ENCODE results near the gene NSMF. TPM values are rescaled to one million over a fixed set of nuclear protein-coding genes. Genes with fewer than 3 reads are reported as not detected.

The NSMF gene
- total and polyA plus RNA-seq, 2 of the 4 experiments (the other 2 are of a cell fraction): 7.7 to 40.9 TPM

DNA sequence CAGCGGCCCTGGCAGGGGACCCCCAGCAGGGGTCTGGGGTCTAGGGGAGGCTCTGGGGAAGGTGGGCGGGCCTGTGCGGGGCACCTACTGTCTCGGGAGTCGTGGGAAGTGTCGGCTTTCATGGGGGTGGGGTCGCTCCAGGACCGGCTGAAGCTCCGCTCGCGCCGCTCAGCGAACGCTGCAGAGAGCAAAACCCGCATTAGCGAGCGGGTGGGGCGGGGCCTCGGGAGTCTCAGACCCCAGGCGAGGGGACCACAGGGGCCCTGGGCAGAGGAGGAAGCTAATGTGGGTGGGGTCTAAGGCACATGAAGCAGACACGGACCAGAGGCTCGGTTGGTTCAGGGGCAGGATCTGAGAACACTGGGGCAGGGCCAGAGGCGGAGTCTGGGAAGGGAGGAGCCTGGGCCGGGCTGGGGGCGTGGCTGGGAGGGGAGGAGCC is 5.5 kb downstream of the NSMF start:
- ChIA-PET CTCF (interaction anchor here (1.1 kb wide), 1 partner anchor 8 kb away, joined by 3 read pairs; no protein-coding TSS in a partner anchor), POLR2A (ENCODE audit: unreplicated experiment) (no interaction called here)
- H3K14ac ChIP-seq (replicated peaks; ENCODE audit: low read depth, low read length): no peak overlapping the region
- no TSS peak for BruUV-seq (replicated peaks)
- H3K4me1 ChIP-seq (ENCODE audit: control insufficient read depth, insufficient read depth, low read length): peaks cover 20% of the 10 kb centered on the region
- no peak overlapping the region for H2BK15ac ChIP-seq (ENCODE audit: low read depth, low read length)
- H4K8ac ChIP-seq (ENCODE audit: low read depth in 2 of 2, low read length in 2 of 2): peak overlapping the region in 1 of 2 experiments; percentile 47; a peak in 1 of 4 replicates
- no peak overlapping the region for H4K5ac ChIP-seq (ENCODE audit: low read depth, low read length)
- H3K56ac ChIP-seq (ENCODE audit: extremely low read depth, insufficient read depth, low read length): no peak overlapping the region
- H3K36me3 ChIP-seq (ENCODE audit: control insufficient read depth, insufficient read depth, low read length): peaks cover 45% of the 10 kb centered on the region
- no peak overlapping the region for H3K27ac ChIP-seq (ENCODE audit: insufficient read depth, low read length)
- H3K9me3 ChIP-seq (ENCODE audit: control insufficient read depth, insufficient read depth, low read length): no peaks in the 10 kb centered on the region
- peak overlapping the region; percentile 21 for H3K4me2 ChIP-seq (ENCODE audit: low read depth, low read length)
- no peak for TF ChIP-seq RAD21 (IDR thresholded peaks at IDR 0.05; ENCODE audit: low read length)
- TF ChIP-seq CEBPB (IDR thresholded peaks at IDR 0.05; ENCODE audit: low read depth, low read length): no peak
- no peak for TF ChIP-seq SMC3 (IDR thresholded peaks at IDR 0.05; ENCODE audit: low read depth, low read length)
- TF ChIP-seq FOS (IDR thresholded peaks at IDR 0.05; ENCODE audit: low read depth, low read length): no peak
- TF ChIP-seq, protein P1, sequence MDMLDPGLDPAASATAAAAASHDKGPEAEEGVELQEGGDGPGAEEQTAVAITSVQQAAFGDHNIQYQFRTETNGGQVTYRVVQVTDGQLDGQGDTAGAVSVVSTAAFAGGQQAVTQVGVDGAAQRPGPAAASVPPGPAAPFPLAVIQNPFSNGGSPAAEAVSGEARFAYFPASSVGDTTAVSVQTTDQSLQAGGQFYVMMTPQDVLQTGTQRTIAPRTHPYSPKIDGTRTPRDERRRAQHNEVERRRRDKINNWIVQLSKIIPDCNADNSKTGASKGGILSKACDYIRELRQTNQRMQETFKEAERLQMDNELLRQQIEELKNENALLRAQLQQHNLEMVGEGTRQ (IDR thresholded peaks at IDR 0.05; ENCODE audit: low read depth, low read length): no peak
- no peak for TF ChIP-seq MXI1 (IDR thresholded peaks at IDR 0.05; ENCODE audit: borderline replicate concordance, low read depth, low read length)
- TF ChIP-seq MAFK (IDR thresholded peaks at IDR 0.05; ENCODE audit: low read depth, low read length): no peak
- TF ChIP-seq, protein P2, sequence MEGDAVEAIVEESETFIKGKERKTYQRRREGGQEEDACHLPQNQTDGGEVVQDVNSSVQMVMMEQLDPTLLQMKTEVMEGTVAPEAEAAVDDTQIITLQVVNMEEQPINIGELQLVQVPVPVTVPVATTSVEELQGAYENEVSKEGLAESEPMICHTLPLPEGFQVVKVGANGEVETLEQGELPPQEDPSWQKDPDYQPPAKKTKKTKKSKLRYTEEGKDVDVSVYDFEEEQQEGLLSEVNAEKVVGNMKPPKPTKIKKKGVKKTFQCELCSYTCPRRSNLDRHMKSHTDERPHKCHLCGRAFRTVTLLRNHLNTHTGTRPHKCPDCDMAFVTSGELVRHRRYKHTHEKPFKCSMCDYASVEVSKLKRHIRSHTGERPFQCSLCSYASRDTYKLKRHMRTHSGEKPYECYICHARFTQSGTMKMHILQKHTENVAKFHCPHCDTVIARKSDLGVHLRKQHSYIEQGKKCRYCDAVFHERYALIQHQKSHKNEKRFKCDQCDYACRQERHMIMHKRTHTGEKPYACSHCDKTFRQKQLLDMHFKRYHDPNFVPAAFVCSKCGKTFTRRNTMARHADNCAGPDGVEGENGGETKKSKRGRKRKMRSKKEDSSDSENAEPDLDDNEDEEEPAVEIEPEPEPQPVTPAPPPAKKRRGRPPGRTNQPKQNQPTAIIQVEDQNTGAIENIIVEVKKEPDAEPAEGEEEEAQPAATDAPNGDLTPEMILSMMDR (conservative IDR thresholded peaks at IDR 0.05; ENCODE audit: low read depth, low read length): no peak
- no peak for TF ChIP-seq NFE2L2 (IDR thresholded peaks at IDR 0.05; ENCODE audit: low read depth, low read length)
- TF ChIP-seq RCOR1 (IDR thresholded peaks at IDR 0.05; ENCODE audit: insufficient replicate concordance, low read length): no peak
- no peak for TF ChIP-seq ELK1 (IDR thresholded peaks at IDR 0.05; ENCODE audit: borderline replicate concordance, low read depth, low read length)
- TF ChIP-seq CHD1 (IDR thresholded peaks at IDR 0.05; ENCODE audit: low read depth, low read length): no peak
- no peak for TF ChIP-seq MAZ (IDR thresholded peaks at IDR 0.05; ENCODE audit: borderline replicate concordance, low read depth, low read length)
- DNase-seq (peak; percentile 58), ATAC-seq (ENCODE audit: low read depth) (peak; percentile 83)
- H3K4ac ChIP-seq (ENCODE audit: low read depth, low read length): no peak overlapping the region
- peak overlapping the region; percentile 89 for H2AFZ ChIP-seq (replicated peaks; ENCODE audit: low read length, poor library complexity)
- H2AK9ac ChIP-seq (replicated peaks; ENCODE audit: low read depth, low read length, poor library complexity): no peak overlapping the region
- no peak overlapping the region for H2BK5ac ChIP-seq (ENCODE audit: low read depth, low read length, poor library complexity, severe bottlenecking)
- H2AK5ac ChIP-seq (ENCODE audit: low read depth, low read length): no peak overlapping the region
- H4K91ac ChIP-seq (ENCODE audit: insufficient read depth, low read depth, low read length): no peak overlapping the region
- dilution Hi-C loops (cut with HindIII; ENCODE audit: low sequenced_read_pairs, unreplicated experiment): no loop called here
- in situ Hi-C loops (cut with MboI; ENCODE audit: low sequenced_read_pairs): no loop called here
- intact Hi-C loops (cut with micrococcal nuclease): no loop called here
- H3K27me3 ChIP-seq (ENCODE audit: control insufficient read depth, insufficient read depth, low read length): no peaks in the 10 kb centered on the region
- WGBS, 2 experiments (ENCODE audit: extremely low coverage in 2 of 2, insufficient read length in 1 of 2): 20% methylated on average over 10 of the region's 25 CpGs; no CpG with 5 or more reads in 1 of the 2 experiments
- no peak overlapping the region for H3K23ac ChIP-seq (ENCODE audit: low read depth, low read length)
- no peak overlapping the region for H2BK120ac ChIP-seq (ENCODE audit: low read depth, low read length)
- H3K9me1 ChIP-seq (ENCODE audit: insufficient read depth, low read length): no peaks in the 10 kb centered on the region
- H3K79me1 ChIP-seq (ENCODE audit: low read depth in 1 of 2, low read length in 2 of 2): peaks cover 6 to 41% of the 10 kb centered on the region in 2 experiments; a peak in 3 of 4 replicates
- H2BK20ac ChIP-seq (ENCODE audit: low read depth, low read length): no peak overlapping the region
- no peak overlapping the region for H3K18ac ChIP-seq (ENCODE audit: low read depth, low read length)
- no peak overlapping the region for H3K9ac ChIP-seq (ENCODE audit: low read depth, low read length)
- peaks cover 37% of the 10 kb centered on the region for H4K20me1 ChIP-seq (ENCODE audit: insufficient read depth, low read length)
- no peak overlapping the region; the same call in 1 of the 2 replicates for H3K4me3 ChIP-seq (ENCODE audit: insufficient read depth, low read depth, low read length)

All from IMR-90 (cell line).